Left lung (tissue), 10 donors: ENCODE data around the gene GORASP2. TPM values are rescaled to one million over a fixed set of nuclear protein-coding genes. Genes with fewer than 3 reads are reported as not detected.

Experiments used
- ATAC-seq: fragments of 200-7000 bp; cut with Tn5 transposase; one replicate; pipeline ENCODE4 v1.9.1; 2020; ENCODE audit warnings: moderate library complexity
- DNase-seq, 4 donors: peaks; one replicate each; pipeline ENCODE4 v3.0.0-alpha.2; 2013 to 2020
- H3K27ac ChIP-seq, 2 donors: fragments of 200-600 bp; sonication (generic) in 1 of 2; one replicate each; pipeline versions ENCODE4 v1.5.0 to v1.8.0; 2020 to 2021
- H3K27me3 ChIP-seq, 2 donors: fragments of 200-600 bp; sonication (generic) in 1 of 2; one replicate each; pipeline versions ENCODE4 v1.5.0 to v1.8.0; 2020 to 2021
- H3K36me3 ChIP-seq, 2 donors: fragments of 200-600 bp; sonication (generic) in 1 of 2; one replicate each; pipeline versions ENCODE4 v1.5.0 to v1.8.0; 2020 to 2021
- H3K4me1 ChIP-seq, 2 donors: fragments of 200-600 bp; one replicate each; pipeline ENCODE4 v1.8.0; 2021
- H3K4me3 ChIP-seq, 2 donors: fragments of 200-600 bp; sonication (generic) in 1 of 2; one replicate each; pipeline versions ENCODE4 v1.5.0 to v1.8.0; 2020 to 2021; ENCODE audit warnings: mild to moderate bottlenecking in 1 of 2
- H3K9me3 ChIP-seq, 2 donors: fragments of 200-600 bp; sonication (generic) in 1 of 2; one replicate each; pipeline versions ENCODE4 v1.5.0 to v1.8.0; 2020 to 2021
- CTCF ChIP-seq, 2 donors: fragments of 200-600 bp; sonication (generic) in 1 of 2; IDR thresholded peaks; one replicate each; pipeline versions ENCODE4 v1.5.0 to v1.8.0; 2021; ENCODE audit warnings: antibody characterized with exemption in 2 of 2
- intact Hi-C, 2 donors: fragments of 100-400 bp; cut with DNase I; formaldehyde crosslinking; loops; one replicate each; pipeline versions ENCODE4 v1.11.2 to v1.14.2; 2022
- polyA plus RNA-seq, 6 donors: library from polyadenylated mRNA; unstranded; fragments of 120-200 nt; gene quantifications; one replicate each; pipeline ENCODE4 v1.2.1, GENCODE V29; 2013; ENCODE audit not compliant: insufficient read length in 6 of 6
- total RNA-seq, 2 donors: library from RNA; stranded (reverse); fragmentation: NEBNext Ultra II Directional; extraction: Animal tissue kit (Norgen Biotek cat#: 25700); gene quantifications; one replicate each; pipeline ENCODE4 v1.2.1, GENCODE V29; 2021
- donor health status: DM: no; HTN: yes; CAD: no.
- donor health status: DM: no; HTN: no; CAD: no.

Gene GORASP2
- total and polyA plus RNA-seq, 8 donors, result 67.6 to 93.1 (median 79.5) TPM

- ATAC-seq, result no peak
- Histone ChIP-seq H3K4me3 (no peak overlapping the region), H3K9me3 (no peaks in the 10 kb centered on the region), H3K36me3 (no peaks in the 10 kb centered on the region), H3K27me3 (no peaks in the 10 kb centered on the region), H3K27ac (no peak overlapping the region), H3K4me1 (no peaks in the 10 kb centered on the region)
- TF ChIP-seq CTCF (IDR thresholded peaks at IDR 0.05), result no peak
- no peak for DNase-seq
- intact Hi-C loops, result no loop called here
These were observed 37.2 kb upstream of the GORASP2 start for GRCh38 chr2:170891893-170892292.

GRCh38 chr2:170892391-170892951, 36.6 kb upstream of the GORASP2 start:
- no peak for TF ChIP-seq CTCF (IDR thresholded peaks at IDR 0.05)
- Histone ChIP-seq H3K4me3 (no peak overlapping the region), H3K4me1 (no peaks in the 10 kb centered on the region), H3K27me3 (no peaks in the 10 kb centered on the region), H3K27ac (no peak overlapping the region), H3K36me3 (no peaks in the 10 kb centered on the region), H3K9me3 (no peaks in the 10 kb centered on the region)
- no peak for DNase-seq
- ATAC-seq, result no peak
- intact Hi-C loops, result no loop called here

GRCh38 chr2:170895023-170895757, 33.9 kb upstream of the GORASP2 start:
- Histone ChIP-seq H3K9me3 (no peaks in the 10 kb centered on the region), H3K27me3 (no peaks in the 10 kb centered on the region), H3K4me1 (no peaks in the 10 kb centered on the region), H3K36me3 (no peaks in the 10 kb centered on the region), H3K27ac (no peak overlapping the region), H3K4me3 (no peak overlapping the region)
- ATAC-seq, result no peak
- TF ChIP-seq CTCF (IDR thresholded peaks at IDR 0.05), result no peak
- no peak for DNase-seq
- intact Hi-C loops, result no loop called here

- no peaks in the 10 kb centered on the region for H3K36me3 ChIP-seq
- ATAC-seq (no peak), DNase-seq (no peak)
- H3K27me3 ChIP-seq, result no peaks in the 10 kb centered on the region
- no peak overlapping the region for H3K27ac ChIP-seq
- H3K9me3 ChIP-seq, result no peaks in the 10 kb centered on the region
- no peak overlapping the region for H3K4me3 ChIP-seq
- no peak for TF ChIP-seq CTCF (IDR thresholded peaks at IDR 0.05)
- no peaks in the 10 kb centered on the region for H3K4me1 ChIP-seq
- intact Hi-C loops, result no loop called here
These were observed 32.4 kb upstream of the GORASP2 start for GRCh38 chr2:170896622-170897021.

- intact Hi-C loops, result no loop called here
- ATAC-seq, result no peak
These were observed 31.9 kb upstream of the GORASP2 start for GRCh38 chr2:170897108-170897507.

More at GRCh38 chr2:170897108-170897507, 31.9 kb upstream of the GORASP2 start:
- no peak for DNase-seq
- H3K36me3 ChIP-seq, result no peaks in the 10 kb centered on the region
- no peak overlapping the region for H3K4me3 ChIP-seq
- TF ChIP-seq CTCF (IDR thresholded peaks at IDR 0.05), result no peak
- no peaks in the 10 kb centered on the region for H3K27me3 ChIP-seq
- no peaks in the 10 kb centered on the region for H3K4me1 ChIP-seq
- H3K27ac ChIP-seq, result no peak overlapping the region
- no peaks in the 10 kb centered on the region for H3K9me3 ChIP-seq
